ENCODE measurements around the gene COX4I1. TPM values are rescaled to one million over a fixed set of nuclear protein-coding genes. Genes with fewer than 3 reads are reported as not detected.

Gene COX4I1
- total RNA-seq, 4 donors from 2014 or later = 379 to 637 (median 462) TPM

- DNase-seq (ENCODE audit: low spot score) (no peak), ATAC-seq (ENCODE audit: low FRiP score) (no peak)
- TF ChIP-seq CTCF (IDR thresholded peaks at IDR 0.05) = no peak
These were observed 13.6 kb upstream of the COX4I1 start for GRCh38 chr16:85785927-85786326.

GRCh38 chr16:85788819-85789218 lies 10.7 kb upstream of the COX4I1 start:
- no peak for TF ChIP-seq CTCF (IDR thresholded peaks at IDR 0.05)
- no peak for ATAC-seq (ENCODE audit: low FRiP score)
- DNase-seq (ENCODE audit: low spot score) = no peak

- no peak for ATAC-seq (ENCODE audit: low FRiP score)
- TF ChIP-seq CTCF (IDR thresholded peaks at IDR 0.05) = no peak
These were observed 9.7 kb upstream of the COX4I1 start for GRCh38 chr16:85789773-85790172.

GRCh38 chr16:85793662-85794298 lies 5.7 kb upstream of the COX4I1 start:
- DNase-seq (ENCODE audit: low spot score) (no peak), ATAC-seq (ENCODE audit: low FRiP score) (no peak)

More at GRCh38 chr16:85789773-85790172, 9.7 kb upstream of the COX4I1 start:
- no peak for DNase-seq (ENCODE audit: low spot score)

GRCh38 chr16:85794696-85795095 lies 4.8 kb upstream of the COX4I1 start:
- no peak for ATAC-seq (ENCODE audit: low FRiP score)
- no peak for TF ChIP-seq CTCF (IDR thresholded peaks at IDR 0.05)
- DNase-seq (ENCODE audit: low spot score) = no peak

More at GRCh38 chr16:85793662-85794298, 5.7 kb upstream of the COX4I1 start:
- TF ChIP-seq CTCF (IDR thresholded peaks at IDR 0.05) = no peak

GRCh38 chr16:85796152-85796551 lies 3.3 kb upstream of the COX4I1 start:
- TF ChIP-seq CTCF (IDR thresholded peaks at IDR 0.05) = no peak
- no peak for ATAC-seq (ENCODE audit: low FRiP score)
- DNase-seq (ENCODE audit: low spot score) = no peak

- DNase-seq (ENCODE audit: low spot score) = no peak
- TF ChIP-seq CTCF (IDR thresholded peaks at IDR 0.05) = no peak
- ATAC-seq (ENCODE audit: low FRiP score) = no peak
These were observed 2.9 kb upstream of the COX4I1 start for GRCh38 chr16:85796599-85796998.

Measured in omental fat pad (tissue), 4 donors.